Subcutaneous abdominal adipose tissue (tissue), 5 donors: ENCODE results near the gene ADRA2A.

ENCODE experiments used
- H3K27ac ChIP-seq: one replicate; pipeline ENCODE4 v1.7.0; 2013; ENCODE audit warnings: low read depth, mild to moderate bottlenecking, inconsistent platforms, low read length, moderate library complexity
- H3K27me3 ChIP-seq, 5 donors: one replicate each; pipeline ENCODE4 v1.7.0; 2013; ENCODE audit warnings: low read length in 5 of 5, inconsistent platforms in 1 of 5; ENCODE audit not compliant: control insufficient read depth in 5 of 5, insufficient read depth in 4 of 5
- H3K36me3 ChIP-seq, 5 donors: one replicate each; pipeline ENCODE4 v1.7.0; 2013; ENCODE audit warnings: low read length in 5 of 5; ENCODE audit not compliant: control insufficient read depth in 5 of 5, insufficient read depth in 5 of 5
- H3K4me1 ChIP-seq, 5 donors: one replicate each; pipeline ENCODE4 v1.7.0; 2013; ENCODE audit warnings: low read length in 5 of 5, mild to moderate bottlenecking in 3 of 5, moderate library complexity in 1 of 5; ENCODE audit not compliant: control insufficient read depth in 5 of 5, insufficient read depth in 5 of 5
- H3K4me3 ChIP-seq, 5 donors: one replicate each; pipeline ENCODE4 v1.7.0; 2013; ENCODE audit warnings: low read length in 5 of 5, low read depth in 1 of 5
- H3K9ac ChIP-seq, 5 donors: one replicate each; pipeline ENCODE4 v1.7.0; 2013; ENCODE audit warnings: low read length in 5 of 5, mild to moderate bottlenecking in 4 of 5, moderate library complexity in 3 of 5
- H3K9me3 ChIP-seq, 5 donors: one replicate each; pipeline ENCODE4 v1.7.0; 2013; ENCODE audit warnings: low read length in 5 of 5; ENCODE audit not compliant: control insufficient read depth in 5 of 5
- donor health status: healthy.
- donor health status: healthy.
- donor health status: healthy.
- donor health status: healthy.
- donor health status: healthy.

The ADRA2A gene

GRCh38 chr10:111076682-111077478 is at the start of gene ADRA2A:
Gene ADRA2A, plus strand, starts transcription at chr10:111077029. Its CDS starts 968 bp downstream, at chr10:111077997.
- H3K27ac ChIP-seq = peak within 1 kb of the TSS; percentile 74
- peaks cover 2 to 55% (median 44%) of the 10 kb centered on the region in 5 donors for H3K4me1 ChIP-seq
- H3K36me3 ChIP-seq = no peaks in the 10 kb centered on the region
- peaks cover 0 to 18% (median 6%) of the 10 kb centered on the region in 5 donors for H3K27me3 ChIP-seq
- peak within 1 kb of the TSS in 4 of 5 donors; percentile 59 to 84 (median 70) for H3K9ac ChIP-seq
- no peaks in the 10 kb centered on the region for H3K9me3 ChIP-seq
- peak within 1 kb of the TSS; percentile 63 to 86 (median 76) for H3K4me3 ChIP-seq

- Histone ChIP-seq H3K27me3 (no peaks in the 10 kb centered on the region), H3K36me3 (no peaks in the 10 kb centered on the region), H3K4me3 (no peak overlapping the region), H3K27ac (no peak overlapping the region), H3K9ac (no peak overlapping the region), H3K9me3 (peaks cover 0 to 11% (median 5%) of the 10 kb centered on the region in 5 donors), H3K4me1 (no peaks in the 10 kb centered on the region)
Measured at GRCh38 chr10:111030042-111030750, 46.6 kb upstream of the ADRA2A start.

GRCh38 chr10:111034598-111035310 is 42.1 kb upstream of the ADRA2A start:
- H3K27me3 ChIP-seq = no peaks in the 10 kb centered on the region
- no peak overlapping the region for H3K4me3 ChIP-seq
- H3K9me3 ChIP-seq = peaks cover 3 to 14% (median 7%) of the 10 kb centered on the region in 5 donors
- H3K36me3 ChIP-seq = no peaks in the 10 kb centered on the region
- H3K9ac ChIP-seq = no peak overlapping the region
- no peak overlapping the region for H3K27ac ChIP-seq
- no peaks in the 10 kb centered on the region for H3K4me1 ChIP-seq

- Histone ChIP-seq H3K9me3 (peaks cover 3 to 18% (median 9%) of the 10 kb centered on the region in 5 donors), H3K4me1 (no peaks in the 10 kb centered on the region), H3K9ac (no peak overlapping the region), H3K27me3 (no peaks in the 10 kb centered on the region), H3K27ac (no peak overlapping the region), H3K36me3 (no peaks in the 10 kb centered on the region), H3K4me3 (no peak overlapping the region)
Measured at GRCh38 chr10:111035542-111035941, 41.3 kb upstream of the ADRA2A start.

- H3K27me3 ChIP-seq = no peaks in the 10 kb centered on the region
- H3K36me3 ChIP-seq = no peaks in the 10 kb centered on the region
- peaks cover 3 to 20% (median 9%) of the 10 kb centered on the region in 5 donors for H3K9me3 ChIP-seq
- H3K4me3 ChIP-seq = no peak overlapping the region
- H3K4me1 ChIP-seq = no peaks in the 10 kb centered on the region
- H3K9ac ChIP-seq = no peak overlapping the region
- no peak overlapping the region for H3K27ac ChIP-seq
Measured at GRCh38 chr10:111037858-111038257, 39.0 kb upstream of the ADRA2A start.

- Histone ChIP-seq H3K27ac (no peak overlapping the region), H3K9ac (no peak overlapping the region), H3K36me3 (no peaks in the 10 kb centered on the region), H3K4me1 (no peaks in the 10 kb centered on the region), H3K4me3 (no peak overlapping the region), H3K27me3 (no peaks in the 10 kb centered on the region), H3K9me3 (peaks cover 2 to 20% (median 9%) of the 10 kb centered on the region in 5 donors)
Measured at GRCh38 chr10:111039522-111039921, 37.3 kb upstream of the ADRA2A start.

GRCh38 chr10:111057006-111057405 is 19.8 kb upstream of the ADRA2A start:
- H3K9me3 ChIP-seq = peaks cover 3 to 13% (median 7%) of the 10 kb centered on the region in 5 donors
- no peaks in the 10 kb centered on the region for H3K36me3 ChIP-seq
- no peak overlapping the region for H3K4me3 ChIP-seq
- no peak overlapping the region for H3K27ac ChIP-seq
- H3K27me3 ChIP-seq = peaks cover 0 to 5% (median 2%) of the 10 kb centered on the region in 5 donors
- no peaks in the 10 kb centered on the region for H3K4me1 ChIP-seq
- H3K9ac ChIP-seq = no peak overlapping the region

- no peaks in the 10 kb centered on the region for H3K36me3 ChIP-seq
- no peaks in the 10 kb centered on the region for H3K4me1 ChIP-seq
- H3K9ac ChIP-seq = no peak overlapping the region
- H3K27me3 ChIP-seq = peaks cover 0 to 5% (median 2%) of the 10 kb centered on the region in 5 donors
- no peak overlapping the region for H3K4me3 ChIP-seq
- H3K9me3 ChIP-seq = peaks cover 0 to 8% (median 6%) of the 10 kb centered on the region in 5 donors
- no peak overlapping the region for H3K27ac ChIP-seq
Measured at GRCh38 chr10:111063471-111063870, 13.4 kb upstream of the ADRA2A start.

GRCh38 chr10:111072232-111072631 is 4.6 kb upstream of the ADRA2A start:
- H3K36me3 ChIP-seq = no peaks in the 10 kb centered on the region
- H3K9me3 ChIP-seq = peaks cover 0 to 7% (median 4%) of the 10 kb centered on the region in 5 donors
- no peak overlapping the region for H3K9ac ChIP-seq
- peaks cover 0 to 14% (median 7%) of the 10 kb centered on the region in 5 donors for H3K27me3 ChIP-seq
- H3K27ac ChIP-seq = no peak overlapping the region
- H3K4me3 ChIP-seq = no peak overlapping the region
- H3K4me1 ChIP-seq = peaks cover 2 to 16% (median 14%) of the 10 kb centered on the region in 5 donors
